OCI-LY1 (cell line): ENCODE data around the gene HTR2B.

Source experiments
- H2AFZ ChIP-seq: fragments of 200-600 bp; sonication (generic), shearing (Covaris generic); 2 replicates; pipeline ENCODE4 v1.6.0; 2014; ENCODE audit warnings: antibody characterized with exemption, mild to moderate bottlenecking, low read length
- H3F3A ChIP-seq: fragments of 200-600 bp; sonication (generic), shearing (Covaris generic); 2 replicates; pipeline ENCODE4 v1.6.0; 2014; ENCODE audit warnings: mild to moderate bottlenecking, antibody characterized with exemption, low read length, moderate library complexity; ENCODE audit not compliant: insufficient read depth
- H3K27ac ChIP-seq: fragments of 200-600 bp; sonication (generic); 2 replicates; pipeline ENCODE4 v1.5.1; 2014; ENCODE audit warnings: low read length, mixed run types, mild to moderate bottlenecking, low read depth; ENCODE audit not compliant: poor library complexity, severe bottlenecking
- H3K27me3 ChIP-seq: fragments of 200-600 bp; sonication (generic); 2 replicates; pipeline ENCODE4 v1.6.0; 2014; ENCODE audit warnings: antibody characterized with exemption, mild to moderate bottlenecking, low read length, moderate library complexity; ENCODE audit not compliant: insufficient read depth
- H3K36me3 ChIP-seq: fragments of 200-600 bp; sonication (generic); 2 replicates; pipeline ENCODE4 v1.6.1; 2014; ENCODE audit warnings: mild to moderate bottlenecking, antibody characterized with exemption, low read length, moderate library complexity, mixed read lengths; ENCODE audit not compliant: insufficient read depth
- H3K4me1 ChIP-seq: fragments of 200-600 bp; sonication (generic); 2 replicates; pipeline ENCODE4 v1.5.1; 2014; ENCODE audit warnings: mild to moderate bottlenecking, low read length, moderate library complexity; ENCODE audit not compliant: insufficient read depth, severe bottlenecking
- H3K4me2 ChIP-seq: fragments of 200-600 bp; sonication (generic), shearing (Covaris generic); 2 replicates; pipeline ENCODE4 v1.6.1; 2014; ENCODE audit warnings: low read length
- H3K4me3 ChIP-seq: fragments of 200-600 bp; sonication (generic); 2 replicates; pipeline ENCODE4 v1.5.1; 2014; ENCODE audit warnings: low read length, low read depth, mild to moderate bottlenecking, mixed read lengths; ENCODE audit not compliant: poor library complexity, severe bottlenecking
- H3K79me2 ChIP-seq: fragments of 200-600 bp; shearing (Covaris generic); 2 replicates; pipeline ENCODE4 v1.6.1; 2016; ENCODE audit warnings: mixed run types, low read length, mixed read lengths; ENCODE audit not compliant: insufficient read depth
- H3K9ac ChIP-seq: fragments of 200-600 bp; sonication (generic), shearing (Covaris generic); 2 replicates; pipeline ENCODE4 v1.6.1; 2014; ENCODE audit warnings: mild to moderate bottlenecking, low read length, mixed read lengths
- H3K9me2 ChIP-seq: fragments of 200-600 bp; sonication (generic), shearing (Covaris generic); 2 replicates; pipeline ENCODE4 v1.6.1; 2014; ENCODE audit warnings: low read depth, mild to moderate bottlenecking, low read length, mixed read lengths
- H3K9me3 ChIP-seq: fragments of 200-600 bp; shearing (Covaris generic); 2 replicates; pipeline ENCODE4 v1.6.1; 2014; ENCODE audit warnings: low read length, mixed read lengths
- H4K20me1 ChIP-seq: fragments of 200-600 bp; sonication (generic), shearing (Covaris generic); 2 replicates; pipeline ENCODE4 v1.6.0; 2016; ENCODE audit warnings: mild to moderate bottlenecking, low read length; ENCODE audit not compliant: insufficient read depth
- CTCF ChIP-seq: fragments of 200-600 bp; sonication (generic), shearing (Covaris generic); IDR thresholded peaks from 2 replicates; pipeline ENCODE4 v1.5.1; 2017; ENCODE audit warnings: mild to moderate bottlenecking, antibody characterized with exemption, low read length, moderate library complexity, mixed read lengths
- EZH2 ChIP-seq: fragments of 200-600 bp; sonication (generic), shearing (Covaris generic); IDR thresholded peaks from 2 replicates; pipeline ENCODE4 v1.8.0; 2017; ENCODE audit warnings: borderline replicate concordance, mixed run types, mild to moderate bottlenecking, antibody characterized with exemption, low read length, moderate library complexity, mixed read lengths

HTR2B gene

GRCh38 chr2:231167745-231168459, 43.1 kb upstream of the HTR2B start:
- Histone ChIP-seq H3K79me2 (no peaks in the 10 kb centered on the region), H3K9me2 (no peaks in the 10 kb centered on the region), H3K27ac (no peak overlapping the region), H3K4me2 (no peak overlapping the region), H3K4me3 (no peak overlapping the region), H3K9ac (no peak overlapping the region), H3K36me3 (peaks cover 94% of the 10 kb centered on the region), H3F3A (no peaks in the 10 kb centered on the region), H4K20me1 (no peaks in the 10 kb centered on the region), H3K27me3 (no peaks in the 10 kb centered on the region), H2AFZ (no peak overlapping the region), H3K4me1 (no peaks in the 10 kb centered on the region), H3K9me3 (no peaks in the 10 kb centered on the region)
- TF ChIP-seq EZH2 (no peak), CTCF (no peak)

- H3K4me1 ChIP-seq: no peaks in the 10 kb centered on the region
- H3K9me3 ChIP-seq: no peaks in the 10 kb centered on the region
- H4K20me1 ChIP-seq: no peaks in the 10 kb centered on the region
- no peaks in the 10 kb centered on the region for H3K27me3 ChIP-seq
- H3K79me2 ChIP-seq: no peaks in the 10 kb centered on the region
- H3K9me2 ChIP-seq: no peaks in the 10 kb centered on the region
- no peak overlapping the region for H3K4me3 ChIP-seq
- H3K36me3 ChIP-seq: peaks cover 81% of the 10 kb centered on the region
- no peak overlapping the region for H3K4me2 ChIP-seq
- TF ChIP-seq EZH2: no peak
- TF ChIP-seq CTCF: no peak
- H2AFZ ChIP-seq: no peak overlapping the region
- no peak overlapping the region for H3K9ac ChIP-seq
- H3F3A ChIP-seq: no peaks in the 10 kb centered on the region
- no peak overlapping the region for H3K27ac ChIP-seq
Observed at GRCh38 chr2:231163414-231164095, 38.7 kb upstream of the HTR2B start.

- peaks cover 78% of the 10 kb centered on the region for H3K36me3 ChIP-seq
Observed at GRCh38 chr2:231163011-231163410, 38.2 kb upstream of the HTR2B start.

More at GRCh38 chr2:231163011-231163410, 38.2 kb upstream of the HTR2B start:
- Histone ChIP-seq H3K4me2 (no peak overlapping the region), H3K4me1 (no peaks in the 10 kb centered on the region), H3K27ac (no peak overlapping the region), H2AFZ (no peak overlapping the region), H3K27me3 (no peaks in the 10 kb centered on the region), H3K9me2 (no peaks in the 10 kb centered on the region), H3K9ac (no peak overlapping the region), H4K20me1 (no peaks in the 10 kb centered on the region), H3K4me3 (no peak overlapping the region), H3K9me3 (no peaks in the 10 kb centered on the region), H3K79me2 (no peaks in the 10 kb centered on the region), H3F3A (no peaks in the 10 kb centered on the region)
- TF ChIP-seq EZH2 (no peak), CTCF (no peak)
